AG08395 (cell line): ENCODE measurements around the gene RBM47.

Experiments used
- DNase-seq: peaks from one replicate; pipeline ENCODE4 v3.0.0; 2012; ENCODE audit warnings: mixed read lengths, low spot score

Gene RBM47

GRCh38 chr4:40586729-40587128, 42.9 kb downstream of the RBM47 start:
- DNase-seq, result no peak

GRCh38 chr4:40586034-40586433, 43.6 kb downstream of the RBM47 start:
- DNase-seq, result no peak

GRCh38 chr4:40585201-40585799, 44.4 kb downstream of the RBM47 start:
- no peak for DNase-seq

GRCh38 chr4:40584517-40585141, 45.0 kb downstream of the RBM47 start:
- no peak for DNase-seq

GRCh38 chr4:40583850-40584439, 45.7 kb downstream of the RBM47 start:
- DNase-seq, result no peak

- no peak for DNase-seq
Observed at GRCh38 chr4:40582413-40582812, 47.3 kb downstream of the RBM47 start.

GRCh38 chr4:40581254-40582140, 48.2 kb downstream of the RBM47 start:
- DNase-seq, result no peak

- DNase-seq, result peak; percentile 60
Observed at GRCh38 chr4:40579983-40580382, 49.7 kb downstream of the RBM47 start.

- no peak for DNase-seq
Observed at GRCh38 chr4:40577588-40578253, 51.9 kb downstream of the RBM47 start.

- peak; percentile 61 for DNase-seq
Observed at GRCh38 chr4:40576651-40577480, 52.8 kb downstream of the RBM47 start.

- no peak for DNase-seq
Observed at GRCh38 chr4:40575846-40576245, 53.8 kb downstream of the RBM47 start.

- no peak for DNase-seq
Observed at GRCh38 chr4:40573593-40574311, 55.9 kb downstream of the RBM47 start.

- no peak for DNase-seq
Observed at GRCh38 chr4:40572692-40573310, 56.9 kb downstream of the RBM47 start.

- no peak for DNase-seq
Observed at GRCh38 chr4:40571208-40571607, 58.5 kb downstream of the RBM47 start.

- DNase-seq, result no peak
Observed at GRCh38 chr4:40570348-40571077, 59.2 kb downstream of the RBM47 start.

GRCh38 chr4:40564815-40565483, 64.7 kb downstream of the RBM47 start:
- no peak for DNase-seq

- DNase-seq, result no peak
Observed at GRCh38 chr4:40564004-40564403, 65.7 kb downstream of the RBM47 start.

GRCh38 chr4:40563401-40563800, 66.3 kb downstream of the RBM47 start:
- DNase-seq, result no peak

- no peak for DNase-seq
Observed at GRCh38 chr4:40562681-40563080, 67.0 kb downstream of the RBM47 start.
